Measurements from ENCODE around the gene KBTBD4. TPM values are rescaled to one million over a fixed set of nuclear protein-coding genes. Genes with fewer than 3 reads are reported as not detected.

KBTBD4 gene
- total and polyA plus RNA-seq, 2 of the 8 experiments (the other 6 are each of a cell fraction or from before 2014, with no cell fraction given), result 12.0 to 19.5 TPM

DNA sequence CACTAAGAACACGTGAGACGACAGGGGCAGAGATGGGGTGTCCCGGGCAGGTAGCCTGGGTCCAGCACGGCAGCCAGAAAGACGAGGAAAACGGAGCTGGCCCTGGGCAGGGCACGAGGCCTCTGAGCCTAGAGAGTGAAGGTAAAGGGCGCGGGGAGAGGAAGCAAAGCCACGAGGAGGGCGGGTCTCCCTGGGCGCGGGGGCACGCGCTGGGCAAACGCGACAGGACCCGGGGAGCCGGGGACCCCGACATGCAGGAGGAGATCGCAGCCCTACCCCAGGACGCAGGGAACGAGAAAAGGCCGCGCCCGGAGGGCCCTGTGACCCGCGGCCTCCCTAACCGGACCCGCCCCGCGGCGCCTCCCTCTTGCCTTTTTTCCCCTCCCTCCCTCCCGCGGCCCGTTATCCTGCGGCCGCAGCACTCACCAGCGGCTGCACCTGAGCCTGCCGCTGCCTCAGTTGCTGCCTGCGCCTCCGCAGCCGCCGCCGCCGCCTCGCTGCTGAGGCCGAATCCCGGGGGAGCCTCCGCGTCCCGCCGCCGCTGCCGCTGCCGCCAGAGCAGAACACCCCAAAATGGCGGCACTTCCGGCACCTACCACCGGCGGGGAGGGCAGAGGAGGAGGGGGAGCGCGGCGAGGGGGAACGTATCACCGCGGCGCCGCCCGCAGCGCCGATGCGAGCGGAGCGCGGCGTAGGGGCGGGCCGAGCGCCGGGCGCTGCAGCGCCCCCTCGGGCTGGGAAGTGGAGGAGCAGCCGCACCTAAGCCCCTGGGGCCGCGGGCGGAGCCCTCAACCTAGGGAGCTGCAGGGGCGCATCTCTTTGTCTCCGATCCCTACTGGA is 26.0 kb downstream of the KBTBD4 start, which contains the start of gene CELF1 (continued):
- TF ChIP-seq TBP (IDR thresholded peaks at IDR 0.05; ENCODE audit: low read depth, low read length) (0 out of 2 replicates have a peak, but pooled peaks have one; percentile 13), RNF2 (IDR thresholded peaks at IDR 0.05; ENCODE audit: borderline replicate concordance, low read depth, low read length, missing control alignments, poor library complexity, severe bottlenecking) (no peak), CBX5 (IDR thresholded peaks at IDR 0.05; ENCODE audit: low read depth, low read length) (no peak), ASH2L (IDR thresholded peaks at IDR 0.05; ENCODE audit: low read length) (peak; percentile 97), JUN (IDR thresholded peaks at IDR 0.05; ENCODE audit: low read depth, low read length) (no peak), SIX5 (IDR thresholded peaks at IDR 0.05; ENCODE audit: low read depth, low read length) (no peak), CREB1 (IDR thresholded peaks at IDR 0.05) (peak; percentile 54; the same call in 1 of the 2 replicates), PHF8 (conservative IDR thresholded peaks at IDR 0.05; ENCODE audit: low read depth, low read length) (peak; percentile 78), SUZ12 (IDR thresholded peaks at IDR 0.05; ENCODE audit: low read length) (no peak), NANOG (IDR thresholded peaks at IDR 0.05; ENCODE audit: insufficient read depth, low read depth, low read length, poor library complexity, severe bottlenecking) (no peak), SP4 (IDR thresholded peaks at IDR 0.05; ENCODE audit: low read length) (no peak), MAFK (IDR thresholded peaks at IDR 0.05; ENCODE audit: low read depth, low read length) (no peak), CHD1 (IDR thresholded peaks at IDR 0.05; ENCODE audit: low read depth, low read length) (no peak)
